ENCODE measurements around the gene DSTYK.

GRCh38 chr1:205169248-205169647 is 42.3 kb downstream of the DSTYK start:
- TF ChIP-seq CTCF (IDR thresholded peaks at IDR 0.05) (no peak), SMC3 (IDR thresholded peaks at IDR 0.05; ENCODE audit: low read depth, low read length) (no peak), RCOR1 (IDR thresholded peaks at IDR 0.05; ENCODE audit: low read length) (no peak)

Measured in SK-N-SH (cell line).